ENCODE data around the gene ADAMTS18.

Gene ADAMTS18

DNA sequence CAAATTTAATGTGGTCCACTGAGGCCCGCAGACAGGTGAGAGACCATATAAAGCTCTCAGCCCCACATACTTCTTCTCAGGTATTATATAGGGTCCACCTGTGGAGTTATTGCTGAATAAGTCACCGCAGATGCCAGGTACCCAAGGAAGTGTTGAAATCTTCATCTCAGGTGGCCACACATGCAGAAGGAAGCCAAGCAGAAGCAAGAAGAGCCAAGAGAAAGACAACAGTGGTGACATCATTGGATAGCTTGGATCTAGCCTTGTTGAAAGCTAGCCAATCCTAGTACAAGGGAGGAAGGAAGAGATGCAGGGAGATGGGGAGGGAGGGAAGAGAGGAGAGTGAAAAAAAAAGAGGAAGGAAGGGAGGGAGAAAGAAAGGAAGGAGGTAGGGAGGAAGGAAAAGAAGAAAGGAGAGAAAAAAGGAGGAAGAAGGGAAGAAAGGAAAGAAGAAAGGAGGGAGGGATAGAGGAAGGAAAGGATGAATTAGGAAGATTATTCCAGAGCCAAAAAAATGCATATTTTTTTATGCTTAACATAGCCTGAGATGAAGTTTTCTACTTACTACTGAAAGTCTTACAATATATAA, 12.5 kb downstream of the ADAMTS18 start:
- TF ChIP-seq ZNF37A (tag by site-specific recombination; IDR thresholded peaks at IDR 0.05) (no peak), ZNF776 (tag by site-specific recombination; IDR thresholded peaks at IDR 0.05; ENCODE audit: borderline replicate concordance) (peak; percentile 73; the same call in 1 of the 2 replicates), ZBTB17 (tag by site-specific recombination; IDR thresholded peaks at IDR 0.05) (0 out of 2 replicates have a peak, but pooled peaks have one; percentile 18), KLF9 (tag by site-specific recombination; IDR thresholded peaks at IDR 0.05; ENCODE audit: low read depth) (no peak), ZNF785 (tag by site-specific recombination; IDR thresholded peaks at IDR 0.05) (no peak), ZNF214 (tag by site-specific recombination; IDR thresholded peaks at IDR 0.05; ENCODE audit: borderline replicate concordance) (no peak), ZNF366 (tag by site-specific recombination; conservative IDR thresholded peaks at IDR 0.05) (peak; percentile 90)
- TF ChIP-seq, protein P1, sequence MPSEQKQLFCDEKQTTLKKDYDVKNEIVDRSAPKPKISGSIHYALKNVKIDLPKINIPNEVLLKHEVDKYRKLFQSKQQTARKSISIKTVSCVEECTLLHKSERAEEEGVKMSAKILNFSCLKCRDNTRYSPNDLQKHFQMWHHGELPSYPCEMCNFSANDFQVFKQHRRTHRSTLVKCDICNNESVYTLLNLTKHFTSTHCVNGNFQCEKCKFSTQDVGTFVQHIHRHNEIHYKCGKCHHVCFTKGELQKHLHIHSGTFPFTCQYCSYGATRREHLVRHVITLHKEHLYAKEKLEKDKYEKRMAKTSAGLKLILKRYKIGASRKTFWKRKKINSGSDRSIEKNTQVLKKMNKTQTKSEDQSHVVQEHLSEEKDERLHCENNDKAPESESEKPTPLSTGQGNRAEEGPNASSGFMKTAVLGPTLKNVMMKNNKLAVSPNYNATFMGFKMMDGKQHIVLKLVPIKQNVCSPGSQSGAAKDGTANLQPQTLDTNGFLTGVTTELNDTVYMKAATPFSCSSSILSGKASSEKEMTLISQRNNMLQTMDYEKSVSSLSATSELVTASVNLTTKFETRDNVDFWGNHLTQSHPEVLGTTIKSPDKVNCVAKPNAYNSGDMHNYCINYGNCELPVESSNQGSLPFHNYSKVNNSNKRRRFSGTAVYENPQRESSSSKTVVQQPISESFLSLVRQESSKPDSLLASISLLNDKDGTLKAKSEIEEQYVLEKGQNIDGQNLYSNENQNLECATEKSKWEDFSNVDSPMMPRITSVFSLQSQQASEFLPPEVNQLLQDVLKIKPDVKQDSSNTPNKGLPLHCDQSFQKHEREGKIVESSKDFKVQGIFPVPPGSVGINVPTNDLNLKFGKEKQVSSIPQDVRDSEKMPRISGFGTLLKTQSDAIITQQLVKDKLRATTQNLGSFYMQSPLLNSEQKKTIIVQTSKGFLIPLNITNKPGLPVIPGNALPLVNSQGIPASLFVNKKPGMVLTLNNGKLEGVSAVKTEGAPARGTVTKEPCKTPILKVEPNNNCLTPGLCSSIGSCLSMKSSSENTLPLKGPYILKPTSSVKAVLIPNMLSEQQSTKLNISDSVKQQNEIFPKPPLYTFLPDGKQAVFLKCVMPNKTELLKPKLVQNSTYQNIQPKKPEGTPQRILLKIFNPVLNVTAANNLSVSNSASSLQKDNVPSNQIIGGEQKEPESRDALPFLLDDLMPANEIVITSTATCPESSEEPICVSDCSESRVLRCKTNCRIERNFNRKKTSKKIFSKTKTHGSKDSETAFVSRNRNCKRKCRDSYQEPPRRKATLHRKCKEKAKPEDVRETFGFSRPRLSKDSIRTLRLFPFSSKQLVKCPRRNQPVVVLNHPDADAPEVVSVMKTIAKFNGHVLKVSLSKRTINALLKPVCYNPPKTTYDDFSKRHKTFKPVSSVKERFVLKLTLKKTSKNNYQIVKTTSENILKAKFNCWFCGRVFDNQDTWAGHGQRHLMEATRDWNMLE (tag by site-specific recombination; conservative IDR thresholded peaks at IDR 0.05; ENCODE audit: low read depth): no peak
- TF ChIP-seq, protein P2, sequence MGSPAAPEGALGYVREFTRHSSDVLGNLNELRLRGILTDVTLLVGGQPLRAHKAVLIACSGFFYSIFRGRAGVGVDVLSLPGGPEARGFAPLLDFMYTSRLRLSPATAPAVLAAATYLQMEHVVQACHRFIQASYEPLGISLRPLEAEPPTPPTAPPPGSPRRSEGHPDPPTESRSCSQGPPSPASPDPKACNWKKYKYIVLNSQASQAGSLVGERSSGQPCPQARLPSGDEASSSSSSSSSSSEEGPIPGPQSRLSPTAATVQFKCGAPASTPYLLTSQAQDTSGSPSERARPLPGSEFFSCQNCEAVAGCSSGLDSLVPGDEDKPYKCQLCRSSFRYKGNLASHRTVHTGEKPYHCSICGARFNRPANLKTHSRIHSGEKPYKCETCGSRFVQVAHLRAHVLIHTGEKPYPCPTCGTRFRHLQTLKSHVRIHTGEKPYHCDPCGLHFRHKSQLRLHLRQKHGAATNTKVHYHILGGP (tag by site-specific recombination; IDR thresholded peaks at IDR 0.05): no peak
- TF ChIP-seq, protein P3, sequence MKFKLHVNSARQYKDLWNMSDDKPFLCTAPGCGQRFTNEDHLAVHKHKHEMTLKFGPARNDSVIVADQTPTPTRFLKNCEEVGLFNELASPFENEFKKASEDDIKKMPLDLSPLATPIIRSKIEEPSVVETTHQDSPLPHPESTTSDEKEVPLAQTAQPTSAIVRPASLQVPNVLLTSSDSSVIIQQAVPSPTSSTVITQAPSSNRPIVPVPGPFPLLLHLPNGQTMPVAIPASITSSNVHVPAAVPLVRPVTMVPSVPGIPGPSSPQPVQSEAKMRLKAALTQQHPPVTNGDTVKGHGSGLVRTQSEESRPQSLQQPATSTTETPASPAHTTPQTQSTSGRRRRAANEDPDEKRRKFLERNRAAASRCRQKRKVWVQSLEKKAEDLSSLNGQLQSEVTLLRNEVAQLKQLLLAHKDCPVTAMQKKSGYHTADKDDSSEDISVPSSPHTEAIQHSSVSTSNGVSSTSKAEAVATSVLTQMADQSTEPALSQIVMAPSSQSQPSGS (tag by site-specific recombination; IDR thresholded peaks at IDR 0.05; ENCODE audit: low read depth): peak; percentile 79
- TF ChIP-seq, protein P4, sequence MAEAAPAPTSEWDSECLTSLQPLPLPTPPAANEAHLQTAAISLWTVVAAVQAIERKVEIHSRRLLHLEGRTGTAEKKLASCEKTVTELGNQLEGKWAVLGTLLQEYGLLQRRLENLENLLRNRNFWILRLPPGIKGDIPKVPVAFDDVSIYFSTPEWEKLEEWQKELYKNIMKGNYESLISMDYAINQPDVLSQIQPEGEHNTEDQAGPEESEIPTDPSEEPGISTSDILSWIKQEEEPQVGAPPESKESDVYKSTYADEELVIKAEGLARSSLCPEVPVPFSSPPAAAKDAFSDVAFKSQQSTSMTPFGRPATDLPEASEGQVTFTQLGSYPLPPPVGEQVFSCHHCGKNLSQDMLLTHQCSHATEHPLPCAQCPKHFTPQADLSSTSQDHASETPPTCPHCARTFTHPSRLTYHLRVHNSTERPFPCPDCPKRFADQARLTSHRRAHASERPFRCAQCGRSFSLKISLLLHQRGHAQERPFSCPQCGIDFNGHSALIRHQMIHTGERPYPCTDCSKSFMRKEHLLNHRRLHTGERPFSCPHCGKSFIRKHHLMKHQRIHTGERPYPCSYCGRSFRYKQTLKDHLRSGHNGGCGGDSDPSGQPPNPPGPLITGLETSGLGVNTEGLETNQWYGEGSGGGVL (tag by site-specific recombination; IDR thresholded peaks at IDR 0.05): peak; percentile 29; the same call in 1 of the 2 replicates
- TF ChIP-seq, protein P5, sequence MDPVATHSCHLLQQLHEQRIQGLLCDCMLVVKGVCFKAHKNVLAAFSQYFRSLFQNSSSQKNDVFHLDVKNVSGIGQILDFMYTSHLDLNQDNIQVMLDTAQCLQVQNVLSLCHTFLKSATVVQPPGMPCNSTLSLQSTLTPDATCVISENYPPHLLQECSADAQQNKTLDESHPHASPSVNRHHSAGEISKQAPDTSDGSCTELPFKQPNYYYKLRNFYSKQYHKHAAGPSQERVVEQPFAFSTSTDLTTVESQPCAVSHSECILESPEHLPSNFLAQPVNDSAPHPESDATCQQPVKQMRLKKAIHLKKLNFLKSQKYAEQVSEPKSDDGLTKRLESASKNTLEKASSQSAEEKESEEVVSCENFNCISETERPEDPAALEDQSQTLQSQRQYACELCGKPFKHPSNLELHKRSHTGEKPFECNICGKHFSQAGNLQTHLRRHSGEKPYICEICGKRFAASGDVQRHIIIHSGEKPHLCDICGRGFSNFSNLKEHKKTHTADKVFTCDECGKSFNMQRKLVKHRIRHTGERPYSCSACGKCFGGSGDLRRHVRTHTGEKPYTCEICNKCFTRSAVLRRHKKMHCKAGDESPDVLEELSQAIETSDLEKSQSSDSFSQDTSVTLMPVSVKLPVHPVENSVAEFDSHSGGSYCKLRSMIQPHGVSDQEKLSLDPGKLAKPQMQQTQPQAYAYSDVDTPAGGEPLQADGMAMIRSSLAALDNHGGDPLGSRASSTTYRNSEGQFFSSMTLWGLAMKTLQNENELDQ (tag by site-specific recombination; IDR thresholded peaks at IDR 0.05; ENCODE audit: low read depth): peak; percentile 71; the same call in 1 of the 2 replicates
- POLR2A ChIA-PET: no interaction called here
- CTCF ChIA-PET: interaction anchor here (0.7 to 1.1 kb wide), 2 partner anchors 14 to 178 kb away, joined by 3 to 4 read pairs; no protein-coding TSS in a partner anchor
- Histone ChIP-seq H3K4me1 (ENCODE audit: control insufficient read depth, insufficient read depth, low read length) (peaks cover 13% of the 10 kb centered on the region), H3K4me3 (ENCODE audit: low read depth, low read length) (no peak overlapping the region), H3K9me3 (ENCODE audit: control insufficient read depth, insufficient read depth, low read depth, low read length) (no peaks in the 10 kb centered on the region), H3K36me3 (ENCODE audit: control insufficient read depth in 2 of 2, insufficient read depth in 1 of 2, low read length in 2 of 2) (no peaks in the 10 kb centered on the region), H3K27ac (ENCODE audit: extremely low read depth, low read depth, low read length) (no peak overlapping the region)

Data from HEK293 (cell line).